IPS DF 4.7 (cell line): ENCODE results near the gene SESN1.

ENCODE experiments used
- DNase-seq: peaks from one replicate; pipeline ENCODE4 v3.0.0-alpha.2; 2013; ENCODE audit warnings: low spot score; ENCODE audit errors: extremely low read depth

SESN1 gene

DNA sequence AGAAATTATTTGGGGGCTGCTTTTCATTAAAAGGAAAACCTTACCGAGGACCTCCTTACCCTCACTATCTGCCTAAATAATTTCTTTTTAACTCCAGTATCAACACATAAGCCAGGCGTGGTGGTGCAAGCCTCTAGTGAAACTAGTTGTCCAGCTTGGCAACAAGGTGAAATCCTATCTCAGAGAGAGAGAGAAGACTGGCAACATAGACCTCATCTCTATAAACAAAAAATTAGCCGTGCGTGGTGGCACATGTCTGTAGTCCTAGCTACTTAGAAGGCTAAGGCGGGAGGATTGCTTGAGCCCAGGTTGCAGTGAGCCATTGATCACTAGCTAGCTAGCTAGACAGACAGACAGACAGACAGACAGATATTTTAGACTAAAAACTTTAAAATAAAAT is 153.9 kb downstream of the SESN1 start:
- DNase-seq = no peak

DNA sequence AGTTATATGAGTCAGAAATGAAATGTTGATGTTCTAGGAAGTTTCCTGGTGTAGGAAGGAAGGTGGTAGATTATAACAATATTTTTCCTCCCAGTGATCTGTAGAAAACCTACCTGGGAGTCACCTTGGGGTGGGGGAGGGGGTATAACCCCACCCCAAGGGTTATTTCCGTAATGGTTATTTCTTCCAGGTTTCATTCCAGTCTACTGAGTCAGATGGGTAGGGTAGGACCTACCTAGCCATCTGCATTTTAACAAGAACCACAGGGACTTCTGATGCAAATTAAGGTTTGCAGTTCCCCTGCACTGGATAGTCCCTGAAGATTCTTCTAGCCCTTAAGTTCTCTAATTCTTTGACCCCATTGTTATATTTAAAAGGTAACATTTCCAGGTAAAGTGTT is 157.5 kb downstream of the SESN1 start:
- no peak for DNase-seq
